A549 (cell line): ENCODE data around the gene FOCAD.

ENCODE experiments used
- CTCF ChIP-seq: fragments of >200 bp; sonication (Bioruptor Twin); formaldehyde crosslinking; IDR thresholded peaks from 3 replicates; pipeline ENCODE4 v1.5.1; 2016
- ELK1 ChIP-seq: fragments of 150-350 bp; IDR thresholded peaks from 2 replicates; pipeline ENCODE4 v1.6.1; 2014; ENCODE audit warnings: low read depth, mild to moderate bottlenecking, low read length
- MYC ChIP-seq: IDR thresholded peaks from 2 replicates; pipeline ENCODE4 v1.6.1; 2012; ENCODE audit warnings: mild to moderate bottlenecking, inconsistent platforms, low read length, improper control_type of control experiment, borderline replicate concordance
- TF ChIP-seq, protein P1 (sequence below): fragments of 450-650 bp; IDR thresholded peaks from 2 replicates; pipeline ENCODE4 v1.6.1; 2014; ENCODE audit warnings: antibody characterized with exemption

DNA sequence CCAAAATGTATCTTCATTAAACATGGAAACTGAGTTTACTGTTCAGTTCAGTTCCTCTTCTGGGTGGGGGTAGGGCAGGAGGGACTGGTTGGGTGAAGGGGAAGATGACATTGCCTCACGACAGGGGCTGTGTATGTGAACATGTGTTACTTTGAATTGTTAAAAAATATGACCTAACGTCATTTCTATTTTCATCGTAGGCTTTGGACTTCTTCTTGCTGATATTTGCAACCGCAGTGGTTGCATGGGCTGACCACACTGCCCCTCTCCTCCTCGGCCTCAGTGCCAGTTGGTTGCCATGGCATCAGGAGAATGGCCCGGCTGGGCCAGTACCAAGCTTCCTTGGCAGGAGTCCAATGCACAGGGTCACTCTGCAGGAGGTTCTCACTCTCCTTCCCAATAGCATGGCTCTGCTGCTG is 305.9 kb downstream of the FOCAD start:
- TF ChIP-seq ELK1, result no peak
- TF ChIP-seq, protein P1, sequence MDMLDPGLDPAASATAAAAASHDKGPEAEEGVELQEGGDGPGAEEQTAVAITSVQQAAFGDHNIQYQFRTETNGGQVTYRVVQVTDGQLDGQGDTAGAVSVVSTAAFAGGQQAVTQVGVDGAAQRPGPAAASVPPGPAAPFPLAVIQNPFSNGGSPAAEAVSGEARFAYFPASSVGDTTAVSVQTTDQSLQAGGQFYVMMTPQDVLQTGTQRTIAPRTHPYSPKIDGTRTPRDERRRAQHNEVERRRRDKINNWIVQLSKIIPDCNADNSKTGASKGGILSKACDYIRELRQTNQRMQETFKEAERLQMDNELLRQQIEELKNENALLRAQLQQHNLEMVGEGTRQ, result no peak
- TF ChIP-seq MYC, result no peak
- no peak for TF ChIP-seq CTCF
